ENCODE results near the gene PTPRG. TPM values are rescaled to one million over a fixed set of nuclear protein-coding genes. Genes with fewer than 3 reads are reported as not detected.
A peak's percentile ranks its signal among the peaks of the same experiment; 100 is the strongest.

The PTPRG gene
- total RNA-seq, 2 donors from 2014 or later: 76.5 to 108 TPM

GRCh38 chr3:62197350-62198012 lies 636.1 kb downstream of the PTPRG start:
- no peak overlapping the region for H3K4me3 Mint-ChIP-seq
- 96 to 100% methylated on average over 1 to 4 of the region's 5 CpGs for WGBS, 2 experiments (ENCODE audit: insufficient coverage in 1 of 2, insufficient read length in 1 of 2)
- Histone ChIP-seq H3K36me3 (ENCODE audit: control insufficient read depth, insufficient read depth, low read length) (peaks cover 31% of the 10 kb centered on the region), H3K9ac (ENCODE audit: extremely low read depth, low read length, poor library complexity, severe bottlenecking) (no peak overlapping the region), H3K4me1 (ENCODE audit: control insufficient read depth, insufficient read depth, low read length) (no peaks in the 10 kb centered on the region), H3K9me3 (ENCODE audit: control insufficient read depth, low read length) (no peaks in the 10 kb centered on the region), H3K27me3 (ENCODE audit: control insufficient read depth, insufficient read depth, low read length, poor library complexity, severe bottlenecking) (no peaks in the 10 kb centered on the region), H3K27ac (ENCODE audit: low read depth, low read length) (no peak overlapping the region), H3K4me3 (ENCODE audit: low read length) (no peak overlapping the region)
- DNase-seq: no peak
- H3K9me3 Mint-ChIP-seq: no peaks in the 10 kb centered on the region
- peaks cover 34% of the 10 kb centered on the region for H3K36me3 Mint-ChIP-seq (ENCODE audit: low read depth)
- H3K27ac Mint-ChIP-seq: no peak overlapping the region
- TF ChIP-seq CTCF (conservative IDR thresholded peaks at IDR 0.05): no peak
- H3K27me3 Mint-ChIP-seq (ENCODE audit: insufficient read depth): no peaks in the 10 kb centered on the region
- no peaks in the 10 kb centered on the region for H3K4me1 Mint-ChIP-seq

- Mint-ChIP-seq H3K36me3 (ENCODE audit: low read depth) (peaks cover 34% of the 10 kb centered on the region), H3K27ac (peak overlapping the region; percentile 32), H3K4me1 (no peaks in the 10 kb centered on the region), H3K27me3 (ENCODE audit: insufficient read depth) (no peaks in the 10 kb centered on the region), H3K9me3 (no peaks in the 10 kb centered on the region), H3K4me3 (no peak overlapping the region)
- WGBS, 2 experiments (ENCODE audit: insufficient coverage in 1 of 2, insufficient read length in 1 of 2): 89 to 100% methylated on average over 1 to 3 of the region's 3 CpGs
- H3K4me1 ChIP-seq (ENCODE audit: control insufficient read depth, insufficient read depth, low read length): no peaks in the 10 kb centered on the region
- no peaks in the 10 kb centered on the region for H3K9me3 ChIP-seq (ENCODE audit: control insufficient read depth, low read length)
- DNase-seq: no peak
- TF ChIP-seq CTCF (conservative IDR thresholded peaks at IDR 0.05): no peak
- no peaks in the 10 kb centered on the region for H3K27me3 ChIP-seq (ENCODE audit: control insufficient read depth, insufficient read depth, low read length, poor library complexity, severe bottlenecking)
- H3K27ac ChIP-seq (ENCODE audit: low read depth, low read length): no peak overlapping the region
- no peak overlapping the region for H3K9ac ChIP-seq (ENCODE audit: extremely low read depth, low read length, poor library complexity, severe bottlenecking)
- peaks cover 27% of the 10 kb centered on the region for H3K36me3 ChIP-seq (ENCODE audit: control insufficient read depth, insufficient read depth, low read length)
- no peak overlapping the region for H3K4me3 ChIP-seq (ENCODE audit: low read length)
Measured at GRCh38 chr3:62199126-62199525, 637.8 kb downstream of the PTPRG start.

- no peak for DNase-seq
- Histone ChIP-seq H3K27ac (ENCODE audit: low read depth, low read length) (no peak overlapping the region), H3K4me3 (ENCODE audit: low read length) (no peak overlapping the region), H3K9ac (ENCODE audit: extremely low read depth, low read length, poor library complexity, severe bottlenecking) (no peak overlapping the region), H3K4me1 (ENCODE audit: control insufficient read depth, insufficient read depth, low read length) (no peaks in the 10 kb centered on the region), H3K27me3 (ENCODE audit: control insufficient read depth, insufficient read depth, low read length, poor library complexity, severe bottlenecking) (no peaks in the 10 kb centered on the region), H3K9me3 (ENCODE audit: control insufficient read depth, low read length) (no peaks in the 10 kb centered on the region), H3K36me3 (ENCODE audit: control insufficient read depth, insufficient read depth, low read length) (peaks cover 20% of the 10 kb centered on the region)
- no peaks in the 10 kb centered on the region for H3K27me3 Mint-ChIP-seq (ENCODE audit: insufficient read depth)
- peak; percentile 86 for TF ChIP-seq CTCF (conservative IDR thresholded peaks at IDR 0.05)
- H3K27ac Mint-ChIP-seq: no peak overlapping the region
- H3K4me1 Mint-ChIP-seq: no peaks in the 10 kb centered on the region
- no peak overlapping the region for H3K4me3 Mint-ChIP-seq
- H3K9me3 Mint-ChIP-seq: no peaks in the 10 kb centered on the region
- peaks cover 32% of the 10 kb centered on the region for H3K36me3 Mint-ChIP-seq (ENCODE audit: low read depth)
- WGBS, 2 experiments (ENCODE audit: insufficient coverage in 1 of 2, insufficient read length in 1 of 2): 57 to 71% methylated on average over 1 to 4 of the region's 6 CpGs
Measured at GRCh38 chr3:62201438-62202035, 640.2 kb downstream of the PTPRG start.
